ENCODE measurements around the gene ADGRD1.

ADGRD1 gene

GRCh38 chr12:131072451-131073230 lies 118.9 kb downstream of the ADGRD1 start:
- no peak for DNase-seq (ENCODE audit: low read depth)

- DNase-seq (ENCODE audit: low read depth): no peak
Observed at GRCh38 chr12:131074221-131075083, 120.7 kb downstream of the ADGRD1 start.

GRCh38 chr12:131075194-131075593 lies 121.5 kb downstream of the ADGRD1 start:
- no peak for DNase-seq (ENCODE audit: low read depth)

GRCh38 chr12:131075611-131076010 lies 121.9 kb downstream of the ADGRD1 start:
- no peak for DNase-seq (ENCODE audit: low read depth)

- DNase-seq (ENCODE audit: low read depth): no peak
Observed at GRCh38 chr12:131076296-131076695, 122.6 kb downstream of the ADGRD1 start.

- no peak for DNase-seq (ENCODE audit: low read depth)
Observed at GRCh38 chr12:131076791-131077747, 123.4 kb downstream of the ADGRD1 start.

GRCh38 chr12:131077931-131078391 lies 124.3 kb downstream of the ADGRD1 start:
- no peak for DNase-seq (ENCODE audit: low read depth)

- no peak for DNase-seq (ENCODE audit: low read depth)
Observed at GRCh38 chr12:131082290-131083194, 128.8 kb downstream of the ADGRD1 start.

GRCh38 chr12:131084341-131085011 lies 130.8 kb downstream of the ADGRD1 start:
- DNase-seq (ENCODE audit: low read depth): no peak

- DNase-seq (ENCODE audit: low read depth): no peak
Observed at GRCh38 chr12:131085125-131085815, 131.6 kb downstream of the ADGRD1 start.

GRCh38 chr12:131085816-131086591 lies 132.3 kb downstream of the ADGRD1 start:
- DNase-seq (ENCODE audit: low read depth): no peak

GRCh38 chr12:131087302-131087818 lies 133.7 kb downstream of the ADGRD1 start:
- DNase-seq (ENCODE audit: low read depth): no peak

- DNase-seq (ENCODE audit: low read depth): no peak
Observed at GRCh38 chr12:131087991-131088700, 134.4 kb downstream of the ADGRD1 start.

- no peak for DNase-seq (ENCODE audit: low read depth)
Observed at GRCh38 chr12:131088701-131089530, 135.2 kb downstream of the ADGRD1 start.

GRCh38 chr12:131089531-131090273 lies 136.0 kb downstream of the ADGRD1 start:
- no peak for DNase-seq (ENCODE audit: low read depth)
